ENCODE results near the gene ADGRF5.
"Not testable (repeated sequence)": the region's sequence is repeated elsewhere in the genome, so short reads cannot be mapped to it uniquely, and the experiment has no call there.

GRCh38 chr6:46851576-46851975 lies 70.2 kb downstream of the ADGRF5 start:
- TF ChIP-seq, protein P1, sequence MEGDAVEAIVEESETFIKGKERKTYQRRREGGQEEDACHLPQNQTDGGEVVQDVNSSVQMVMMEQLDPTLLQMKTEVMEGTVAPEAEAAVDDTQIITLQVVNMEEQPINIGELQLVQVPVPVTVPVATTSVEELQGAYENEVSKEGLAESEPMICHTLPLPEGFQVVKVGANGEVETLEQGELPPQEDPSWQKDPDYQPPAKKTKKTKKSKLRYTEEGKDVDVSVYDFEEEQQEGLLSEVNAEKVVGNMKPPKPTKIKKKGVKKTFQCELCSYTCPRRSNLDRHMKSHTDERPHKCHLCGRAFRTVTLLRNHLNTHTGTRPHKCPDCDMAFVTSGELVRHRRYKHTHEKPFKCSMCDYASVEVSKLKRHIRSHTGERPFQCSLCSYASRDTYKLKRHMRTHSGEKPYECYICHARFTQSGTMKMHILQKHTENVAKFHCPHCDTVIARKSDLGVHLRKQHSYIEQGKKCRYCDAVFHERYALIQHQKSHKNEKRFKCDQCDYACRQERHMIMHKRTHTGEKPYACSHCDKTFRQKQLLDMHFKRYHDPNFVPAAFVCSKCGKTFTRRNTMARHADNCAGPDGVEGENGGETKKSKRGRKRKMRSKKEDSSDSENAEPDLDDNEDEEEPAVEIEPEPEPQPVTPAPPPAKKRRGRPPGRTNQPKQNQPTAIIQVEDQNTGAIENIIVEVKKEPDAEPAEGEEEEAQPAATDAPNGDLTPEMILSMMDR (IDR thresholded peaks at IDR 0.05 in 8 of 11, conservative IDR thresholded peaks at IDR 0.05 in 3 of 11): not testable (repeated sequence)
- not testable (repeated sequence) for TF ChIP-seq POLR2A, POLR2AphosphoS5 (IDR thresholded peaks at IDR 0.05)
